Testis (tissue), 2 donors: ENCODE results near the gene IQCN.

Source experiments
- CTCF ChIP-seq, 3 experiments: fragments of 450-650 bp in 2 of 3; fragments of 200-600 bp in 1 of 3; sonication (generic) in 1 of 3; IDR thresholded peaks; one replicate each; pipeline ENCODE4 v1.5.1; 2016 to 2019; ENCODE audit warnings: antibody characterized with exemption in 3 of 3, mild to moderate bottlenecking in 2 of 3, moderate library complexity in 1 of 3
- POLR2A ChIP-seq: fragments of 450-650 bp; IDR thresholded peaks from one replicate; pipeline ENCODE4 v1.6.1; 2017; ENCODE audit warnings: antibody characterized with exemption, mild to moderate bottlenecking, moderate library complexity

- TF ChIP-seq CTCF (IDR thresholded peaks at IDR 0.05) (no peak), POLR2A (no peak)
These were observed 34.0 kb upstream of the IQCN start for GRCh38 chr19:18308051-18308947.
